Astrocyte (in vitro differentiated cells and primary cell): ENCODE data around the gene ANKDD1A. TPM values are rescaled to one million over a fixed set of nuclear protein-coding genes. Genes with fewer than 3 reads are reported as not detected.

ENCODE experiments used
- DNase-seq: peaks from one replicate; pipeline ENCODE4 v3.0.0-alpha.2; 2010; ENCODE audit warnings: low read depth
- FAIRE-seq: peaks from 2 replicates; lab custom pipeline; 2011; peaks lifted over from hg19 to GRCh38; lab: Jason Lieb, UNC
- H2AFZ ChIP-seq: 2 replicates; pipeline ENCODE4 v1.6.0; 2012; ENCODE audit warnings: low read depth, low read length, inconsistent platforms
- H3K27ac ChIP-seq: 2 replicates; pipeline ENCODE4 v1.5.1; 2011; ENCODE audit warnings: low read depth, low read length, inconsistent platforms
- H3K27me3 ChIP-seq: 2 replicates; pipeline ENCODE4 v1.6.0; 2011; ENCODE audit warnings: low read length, inconsistent platforms; ENCODE audit not compliant: insufficient read depth
- H3K36me3 ChIP-seq: 2 replicates; pipeline ENCODE4 v1.5.1; 2011; ENCODE audit warnings: low read length, inconsistent platforms; ENCODE audit not compliant: insufficient read depth
- H3K4me1 ChIP-seq: 2 replicates; pipeline ENCODE4 v1.5.1; 2011; ENCODE audit warnings: low read length, inconsistent platforms; ENCODE audit not compliant: insufficient read depth
- H3K4me2 ChIP-seq: 2 replicates; pipeline ENCODE4 v1.6.0; 2012; ENCODE audit warnings: low read length, inconsistent platforms
- H3K4me3 ChIP-seq: 2 replicates; pipeline ENCODE4 v1.5.1; 2011; ENCODE audit warnings: low read depth, mild to moderate bottlenecking, low read length, inconsistent platforms; ENCODE audit not compliant: insufficient read depth
- H3K79me2 ChIP-seq: 2 replicates; pipeline ENCODE4 v1.6.0; 2012; ENCODE audit warnings: mild to moderate bottlenecking, low read length, inconsistent platforms; ENCODE audit not compliant: insufficient read depth
- H3K9ac ChIP-seq: 2 replicates; pipeline ENCODE4 v1.6.0; 2012; ENCODE audit warnings: mild to moderate bottlenecking, low read length, inconsistent platforms
- H3K9me3 ChIP-seq: 2 replicates; pipeline ENCODE4 v1.5.1; 2012; ENCODE audit warnings: low read depth, mild to moderate bottlenecking, low read length, inconsistent platforms; ENCODE audit not compliant: insufficient read depth
- H4K20me1 ChIP-seq: 2 replicates; pipeline ENCODE4 v1.6.0; 2012; ENCODE audit warnings: low read length, inconsistent platforms; ENCODE audit not compliant: insufficient read depth
- H3K27ac Mint-ChIP-seq: one replicate; pipeline ENCODE4 v1.8.0; 2021; ENCODE audit warnings: mild to moderate bottlenecking, mixed read lengths; ENCODE audit not compliant: unreplicated experiment
- H3K27me3 Mint-ChIP-seq: one replicate; pipeline ENCODE4 v1.8.0; 2021; ENCODE audit warnings: low read depth, mixed read lengths; ENCODE audit not compliant: unreplicated experiment
- H3K36me3 Mint-ChIP-seq: one replicate; pipeline ENCODE4 v1.8.0; 2021; ENCODE audit warnings: low read depth, mixed read lengths; ENCODE audit not compliant: unreplicated experiment
- H3K4me1 Mint-ChIP-seq: one replicate; pipeline ENCODE4 v1.8.0; 2021; ENCODE audit warnings: low read depth, mixed read lengths; ENCODE audit not compliant: unreplicated experiment
- H3K4me3 Mint-ChIP-seq: one replicate; pipeline ENCODE4 v1.8.0; 2021; ENCODE audit warnings: mild to moderate bottlenecking, moderate library complexity, mixed read lengths; ENCODE audit not compliant: unreplicated experiment
- H3K9me3 Mint-ChIP-seq: one replicate; pipeline ENCODE4 v1.8.0; 2021; ENCODE audit warnings: mild to moderate bottlenecking, mixed read lengths; ENCODE audit not compliant: unreplicated experiment
- EZH2 ChIP-seq: IDR thresholded peaks from 2 replicates; pipeline ENCODE4 v1.6.1; 2012; ENCODE audit warnings: mild to moderate bottlenecking, low read length, inconsistent platforms; ENCODE audit not compliant: insufficient read depth
- total RNA-seq: library from RNA; stranded (reverse); gene quantifications from 2 replicates; pipeline ENCODE4 v1.2.1, GENCODE V29; 2021
- TF ChIP-seq, protein P1 (sequence below): IDR thresholded peaks from 2 replicates; pipeline ENCODE4 v1.5.1; 2011; ENCODE audit warnings: low read depth, mild to moderate bottlenecking, inconsistent platforms, low read length, moderate library complexity; ENCODE audit not compliant: insufficient read depth

ANKDD1A gene
- total RNA-seq, 1 donor from 2014 or later = 1.6 TPM

DNA sequence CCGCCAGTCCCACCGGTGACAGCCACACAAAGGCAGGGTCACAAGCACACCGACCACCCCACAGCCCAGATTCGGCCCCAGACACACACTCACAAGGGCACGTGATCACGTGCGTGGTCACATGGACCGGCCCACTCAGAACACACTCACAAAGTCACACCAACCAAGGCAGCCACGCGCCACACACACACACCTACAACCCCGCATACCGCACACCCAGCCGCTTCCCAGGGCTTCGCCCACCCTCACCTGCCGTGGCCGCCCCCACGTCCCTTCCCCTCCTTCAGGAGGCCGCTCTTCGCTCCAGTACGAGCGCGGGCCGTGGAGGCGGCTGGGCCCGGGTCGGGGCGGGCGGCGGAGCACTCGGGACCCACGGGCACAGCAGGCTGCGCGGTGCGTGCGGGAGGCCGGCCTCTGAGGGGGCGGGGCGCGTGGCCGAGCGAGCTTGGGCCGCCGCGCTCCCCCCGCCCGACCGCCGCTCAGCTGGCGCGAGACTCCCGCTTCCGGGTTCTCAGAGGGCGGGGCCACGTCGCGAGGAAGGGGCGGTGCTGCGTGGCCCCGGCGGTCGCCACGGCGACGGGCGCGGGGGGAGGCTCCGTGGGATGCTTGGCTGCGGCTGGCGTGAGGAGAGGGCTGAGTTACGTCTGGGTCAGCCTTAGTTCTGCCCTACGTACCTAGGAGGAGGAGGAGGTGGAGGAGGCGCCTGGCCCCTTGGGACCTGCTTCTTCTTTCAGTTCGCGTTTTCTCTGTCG is 77.9 kb downstream of the ANKDD1A start, which contains the start of gene SPG21:
SPG21 (minus strand) TSS at position 499 of the 752 bp plus-strand sequence. CDS start 6,345 bp downstream, outside the sequence.
- Histone ChIP-seq H3K4me1 (no peaks in the 10 kb centered on the region), H2AFZ (peak within 1 kb of the TSS; percentile 95), H3K27me3 (no peaks in the 10 kb centered on the region), H3K4me2 (peak within 1 kb of the TSS; percentile 99), H3K79me2 (peaks cover 33% of the 10 kb centered on the region), H4K20me1 (peaks cover 16% of the 10 kb centered on the region), H3K27ac (peak within 1 kb of the TSS; percentile 93), H3K36me3 (peaks cover 3% of the 10 kb centered on the region), H3K4me3 (peak within 1 kb of the TSS; percentile 95), H3K9ac (peak within 1 kb of the TSS; percentile 98), H3K9me3 (no peaks in the 10 kb centered on the region)
- H3K4me1 Mint-ChIP-seq = peaks cover 11% of the 10 kb centered on the region
- H3K4me3 Mint-ChIP-seq = peak within 1 kb of the TSS; percentile 95
- DNase-seq (peak; percentile 85), FAIRE-seq (no peak)
- H3K36me3 Mint-ChIP-seq = no peaks in the 10 kb centered on the region
- H3K27ac Mint-ChIP-seq = peak within 1 kb of the TSS; percentile 97
- H3K9me3 Mint-ChIP-seq = no peaks in the 10 kb centered on the region
- H3K27me3 Mint-ChIP-seq = no peaks in the 10 kb centered on the region
- no peak for TF ChIP-seq EZH2
- TF ChIP-seq, protein P1, sequence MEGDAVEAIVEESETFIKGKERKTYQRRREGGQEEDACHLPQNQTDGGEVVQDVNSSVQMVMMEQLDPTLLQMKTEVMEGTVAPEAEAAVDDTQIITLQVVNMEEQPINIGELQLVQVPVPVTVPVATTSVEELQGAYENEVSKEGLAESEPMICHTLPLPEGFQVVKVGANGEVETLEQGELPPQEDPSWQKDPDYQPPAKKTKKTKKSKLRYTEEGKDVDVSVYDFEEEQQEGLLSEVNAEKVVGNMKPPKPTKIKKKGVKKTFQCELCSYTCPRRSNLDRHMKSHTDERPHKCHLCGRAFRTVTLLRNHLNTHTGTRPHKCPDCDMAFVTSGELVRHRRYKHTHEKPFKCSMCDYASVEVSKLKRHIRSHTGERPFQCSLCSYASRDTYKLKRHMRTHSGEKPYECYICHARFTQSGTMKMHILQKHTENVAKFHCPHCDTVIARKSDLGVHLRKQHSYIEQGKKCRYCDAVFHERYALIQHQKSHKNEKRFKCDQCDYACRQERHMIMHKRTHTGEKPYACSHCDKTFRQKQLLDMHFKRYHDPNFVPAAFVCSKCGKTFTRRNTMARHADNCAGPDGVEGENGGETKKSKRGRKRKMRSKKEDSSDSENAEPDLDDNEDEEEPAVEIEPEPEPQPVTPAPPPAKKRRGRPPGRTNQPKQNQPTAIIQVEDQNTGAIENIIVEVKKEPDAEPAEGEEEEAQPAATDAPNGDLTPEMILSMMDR = no peak

DNA sequence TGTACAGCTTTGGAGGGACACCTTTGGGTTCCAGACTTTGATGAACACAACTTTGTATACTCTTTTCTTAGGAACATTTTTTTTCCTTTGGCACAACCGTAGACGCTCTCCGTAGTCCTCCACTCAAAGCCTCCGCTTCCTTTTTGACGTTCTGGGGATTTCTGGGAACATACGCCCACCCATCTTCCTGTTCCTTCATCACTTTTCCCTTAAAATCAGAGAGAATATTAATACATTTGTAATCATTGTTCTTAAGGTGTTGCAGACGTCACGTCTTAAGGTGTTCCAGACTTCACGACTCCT is 78.4 kb downstream of the ANKDD1A start:
- Mint-ChIP-seq H3K36me3 (no peaks in the 10 kb centered on the region), H3K27me3 (no peaks in the 10 kb centered on the region), H3K4me1 (peaks cover 11% of the 10 kb centered on the region), H3K27ac (peak overlapping the region; percentile 97), H3K9me3 (no peaks in the 10 kb centered on the region), H3K4me3 (peak overlapping the region; percentile 86)
- no peaks in the 10 kb centered on the region for H3K4me1 ChIP-seq
- peak overlapping the region; percentile 95 for H3K4me3 ChIP-seq
- peaks cover 33% of the 10 kb centered on the region for H3K79me2 ChIP-seq
- peak overlapping the region; percentile 98 for H3K9ac ChIP-seq
- TF ChIP-seq, protein P1 = no peak
- no peak for TF ChIP-seq EZH2
- no peaks in the 10 kb centered on the region for H3K9me3 ChIP-seq
- FAIRE-seq = no peak
- no peaks in the 10 kb centered on the region for H3K27me3 ChIP-seq
- peaks cover 3% of the 10 kb centered on the region for H3K36me3 ChIP-seq
- peaks cover 14% of the 10 kb centered on the region for H4K20me1 ChIP-seq
- no peak for DNase-seq
- H3K27ac ChIP-seq = peak overlapping the region; percentile 78
- H3K4me2 ChIP-seq = peak overlapping the region; percentile 99
- H2AFZ ChIP-seq = peak overlapping the region; percentile 80
